Ovary (tissue), 9 donors: ENCODE data around the gene FAM149B1. TPM values are rescaled to one million over a fixed set of nuclear protein-coding genes. Genes with fewer than 3 reads are reported as not detected.
A peak's percentile ranks its signal among the peaks of the same experiment; 100 is the strongest.

Experiments
- DNase-seq, 5 donors: peaks; one replicate each; pipeline ENCODE4 v3.0.0-alpha.2; 2019 to 2020
- H3K27ac ChIP-seq, 2 donors: fragments of 200-600 bp; one replicate each; pipeline versions ENCODE4 v1.5.1 to v1.8.0; 2019 to 2022
- H3K27me3 ChIP-seq: fragments of 200-600 bp; one replicate; pipeline ENCODE4 v1.8.0; 2022
- H3K36me3 ChIP-seq: fragments of 200-600 bp; sonication (generic); one replicate; pipeline ENCODE4 v1.5.1; 2019
- H3K4me1 ChIP-seq: one replicate; pipeline ENCODE4 v1.8.1; 2013; ENCODE audit warnings: mild to moderate bottlenecking, moderate library complexity; ENCODE audit not compliant: insufficient read depth
- H3K4me3 ChIP-seq: fragments of 200-600 bp; sonication (generic); one replicate; pipeline ENCODE4 v1.5.1; 2017
- H3K9me3 ChIP-seq, 2 donors: fragments of 200-600 bp in 1 of 2; sonication (generic) in 1 of 2; one replicate each; pipeline versions ENCODE4 v1.5.1 to v1.8.1; 2013 to 2019; ENCODE audit warnings: mild to moderate bottlenecking in 1 of 2, moderate library complexity in 1 of 2
- EP300 ChIP-seq: sonication (generic); formaldehyde crosslinking; IDR thresholded peaks from one replicate; pipeline ENCODE4 v1.6.1; 2017; ENCODE audit warnings: antibody characterized with exemption
- POLR2A ChIP-seq: fragments of 450-650 bp; IDR thresholded peaks from one replicate; pipeline ENCODE4 v1.6.1; 2017; ENCODE audit warnings: antibody characterized with exemption, mild to moderate bottlenecking, moderate library complexity
- WGBS, 3 donors: extraction: QIAGEN DNeasy Blood & Tissue Kit in 1 of 3; methylation state at CpG; one replicate each; pipeline versions ENCODE4 v1.1.5 to v1.1.7; 2013 to 2017; 5-methylcytosine and 5-hydroxymethylcytosine counted together
- intact Hi-C, 4 donors: fragments of 100-400 bp; cut with DNase I; formaldehyde crosslinking; loops; one replicate each; pipeline versions ENCODE4 v1.11.0 to v1.15.1; 2022 to 2023
- polyA plus RNA-seq, 2 donors: library from polyadenylated mRNA; stranded (reverse); fragments of 200-250 nt in 1 of 2; fragments of 350-450 nt in 1 of 2; fragmentation: Illumina TruSeq in 1 of 2; extraction: RNeasy Lipid Tissue Mini Kit (QIAGEN cat#74804) in 1 of 2; gene quantifications; one replicate each; pipeline ENCODE4 v1.2.3, GENCODE V29; 2013 to 2014
- total RNA-seq, 7 donors: library from RNA; depleted of rRNA in 2 of 7; stranded (reverse); fragments of >200 nt in 2 of 7; fragmentation: NEBNext Ultra II Directional in 3 of 7; extraction: Animal tissue kit (Norgen Biotek cat#: 25700) in 3 of 7; gene quantifications; one replicate each; pipeline versions ENCODE4 v1.1.0 to v1.2.4, GENCODE V29; 2016 to 2023
- TF ChIP-seq, protein P1 (sequence below), 3 donors: fragments of 450-650 bp in 2 of 3; fragments of 200-600 bp in 1 of 3; IDR thresholded peaks; one replicate each; pipeline versions ENCODE4 v1.5.1 to v1.8.0; 2016 to 2022; ENCODE audit warnings: antibody characterized with exemption in 3 of 3, mild to moderate bottlenecking in 1 of 3
- donor health status: DM: no; HTN: no; CAD: no; lungs with moderate emphysema.
- donor health status: DM: no; HTN: no; CAD: no.
- donor health status: Bipolar disorder and iron deficiency.
- donor health status: DM: yes; HTN: yes; CAD: no.
- donor health status: DM: no; HTN: no; CAD: no.
- donor health status: DM: yes; HTN: yes; CAD: no.

The FAM149B1 gene
- total and polyA plus RNA-seq, 9 donors: 11.7 to 34.8 (median 23.2) TPM

- DNase-seq: peak; percentile 42 to 74 (median 62)
- Histone ChIP-seq H3K4me1 (peaks cover 1% of the 10 kb centered on the region), H3K9me3 (no peaks in the 10 kb centered on the region), H3K27me3 (no peaks in the 10 kb centered on the region), H3K36me3 (no peaks in the 10 kb centered on the region), H3K27ac (no peak overlapping the region), H3K4me3 (no peak overlapping the region)
- no peak for TF ChIP-seq EP300
- TF ChIP-seq, protein P1, sequence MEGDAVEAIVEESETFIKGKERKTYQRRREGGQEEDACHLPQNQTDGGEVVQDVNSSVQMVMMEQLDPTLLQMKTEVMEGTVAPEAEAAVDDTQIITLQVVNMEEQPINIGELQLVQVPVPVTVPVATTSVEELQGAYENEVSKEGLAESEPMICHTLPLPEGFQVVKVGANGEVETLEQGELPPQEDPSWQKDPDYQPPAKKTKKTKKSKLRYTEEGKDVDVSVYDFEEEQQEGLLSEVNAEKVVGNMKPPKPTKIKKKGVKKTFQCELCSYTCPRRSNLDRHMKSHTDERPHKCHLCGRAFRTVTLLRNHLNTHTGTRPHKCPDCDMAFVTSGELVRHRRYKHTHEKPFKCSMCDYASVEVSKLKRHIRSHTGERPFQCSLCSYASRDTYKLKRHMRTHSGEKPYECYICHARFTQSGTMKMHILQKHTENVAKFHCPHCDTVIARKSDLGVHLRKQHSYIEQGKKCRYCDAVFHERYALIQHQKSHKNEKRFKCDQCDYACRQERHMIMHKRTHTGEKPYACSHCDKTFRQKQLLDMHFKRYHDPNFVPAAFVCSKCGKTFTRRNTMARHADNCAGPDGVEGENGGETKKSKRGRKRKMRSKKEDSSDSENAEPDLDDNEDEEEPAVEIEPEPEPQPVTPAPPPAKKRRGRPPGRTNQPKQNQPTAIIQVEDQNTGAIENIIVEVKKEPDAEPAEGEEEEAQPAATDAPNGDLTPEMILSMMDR (IDR thresholded peaks at IDR 0.05): peak; percentile 59 to 73 (median 66)
- TF ChIP-seq POLR2A: no peak
- 4 to 6% (median 6%) methylated on average over 5 of the region's 5 CpGs for WGBS, 3 donors
- intact Hi-C loops: loop anchor here in 1 of 4 donors (2.0 kb wide), 1 partner anchor 62 kb away; the partner anchor contains the start of gene P4HA1
Observed at GRCh38 chr10:73159038-73159648, 8.8 kb upstream of the FAM149B1 start.

GRCh38 chr10:73161079-73161478, 6.8 kb upstream of the FAM149B1 start:
- Histone ChIP-seq H3K27ac (no peak overlapping the region), H3K9me3 (no peaks in the 10 kb centered on the region), H3K4me1 (peaks cover 1% of the 10 kb centered on the region), H3K4me3 (no peak overlapping the region), H3K36me3 (no peaks in the 10 kb centered on the region), H3K27me3 (no peaks in the 10 kb centered on the region)
- TF ChIP-seq POLR2A: no peak
- TF ChIP-seq, protein P1 (IDR thresholded peaks at IDR 0.05): no peak
- DNase-seq: no peak
- intact Hi-C loops: no loop called here
- WGBS, 3 donors: 86 to 94% (median 88%) methylated on average over 1 of the region's 1 CpG

DNA sequence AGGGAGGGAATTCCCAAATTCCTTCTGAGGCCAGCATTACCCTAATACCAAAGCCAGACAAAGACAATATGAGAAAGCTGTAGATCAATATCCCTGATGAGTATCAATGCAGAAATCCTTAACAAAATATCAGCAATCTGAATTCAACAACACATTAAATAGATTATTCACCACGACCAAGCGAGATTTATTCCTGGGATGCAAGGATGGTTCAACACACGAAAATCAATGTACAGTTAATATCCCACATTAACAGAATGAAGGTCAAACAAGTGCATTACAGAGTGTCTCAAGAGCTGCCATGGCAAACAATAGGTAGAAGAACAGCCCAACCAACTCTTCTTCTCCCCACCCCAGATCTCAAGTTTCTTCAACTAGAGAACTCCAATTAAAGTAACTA, 6.3 kb upstream of the FAM149B1 start:
- no peak for DNase-seq
- Histone ChIP-seq H3K27ac (no peak overlapping the region), H3K4me3 (no peak overlapping the region), H3K4me1 (peaks cover 1% of the 10 kb centered on the region), H3K27me3 (no peaks in the 10 kb centered on the region), H3K9me3 (no peaks in the 10 kb centered on the region), H3K36me3 (no peaks in the 10 kb centered on the region)
- intact Hi-C loops: no loop called here
- TF ChIP-seq, protein P1 (IDR thresholded peaks at IDR 0.05): no peak
- TF ChIP-seq POLR2A (no peak), EP300 (no peak)
- WGBS, 3 donors: 95 to 97% (median 96%) methylated on average over 3 of the region's 3 CpGs

DNA sequence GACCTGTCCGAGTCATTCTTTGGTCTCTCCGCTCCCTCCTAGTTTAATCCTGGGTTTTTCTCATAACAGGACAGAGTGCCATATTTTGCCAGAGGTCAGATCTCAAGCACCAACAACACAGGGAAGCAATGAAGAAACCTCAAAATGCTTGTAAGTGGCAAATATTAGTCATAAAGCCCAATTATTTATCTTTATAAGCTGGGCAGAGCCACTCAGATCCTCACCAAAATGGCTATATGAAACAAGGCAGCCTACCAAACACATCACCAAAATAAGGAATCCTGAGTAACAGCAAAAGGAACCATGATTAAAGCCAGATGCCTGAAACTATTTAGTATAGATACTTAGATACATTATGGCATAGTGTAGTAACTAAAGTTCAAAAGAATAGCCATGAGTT, 4.8 kb upstream of the FAM149B1 start:
- H3K9me3 ChIP-seq: no peaks in the 10 kb centered on the region
- peaks cover 1% of the 10 kb centered on the region for H3K4me1 ChIP-seq
- no peak overlapping the region for H3K27ac ChIP-seq
- intact Hi-C loops: no loop called here
- no peaks in the 10 kb centered on the region for H3K36me3 ChIP-seq
- 92 to 99% (median 97%) methylated on average over 2 of the region's 2 CpGs for WGBS, 3 donors
- no peak overlapping the region for H3K4me3 ChIP-seq
- no peaks in the 10 kb centered on the region for H3K27me3 ChIP-seq
- DNase-seq: no peak
- TF ChIP-seq POLR2A (no peak), EP300 (no peak)
- TF ChIP-seq, protein P1 (IDR thresholded peaks at IDR 0.05): no peak
